Body of pancreas (tissue), 4 donors: Measurements from ENCODE around the gene TRIM25.

Experiments used
- POLR2A ChIP-seq, 3 donors: fragments of 450-650 bp; IDR thresholded peaks; one replicate each; pipeline ENCODE4 v1.6.1; 2016; ENCODE audit warnings: antibody characterized with exemption in 3 of 3, mild to moderate bottlenecking in 2 of 3
- TF ChIP-seq, protein P1 (sequence below), 7 experiments: fragments of 450-650 bp in 4 of 7; fragments of 200-600 bp in 3 of 7; sonication (generic) in 3 of 7; IDR thresholded peaks; one replicate each; pipeline ENCODE4 v1.5.1; 2016 to 2019; ENCODE audit warnings: antibody characterized with exemption in 7 of 7

DNA sequence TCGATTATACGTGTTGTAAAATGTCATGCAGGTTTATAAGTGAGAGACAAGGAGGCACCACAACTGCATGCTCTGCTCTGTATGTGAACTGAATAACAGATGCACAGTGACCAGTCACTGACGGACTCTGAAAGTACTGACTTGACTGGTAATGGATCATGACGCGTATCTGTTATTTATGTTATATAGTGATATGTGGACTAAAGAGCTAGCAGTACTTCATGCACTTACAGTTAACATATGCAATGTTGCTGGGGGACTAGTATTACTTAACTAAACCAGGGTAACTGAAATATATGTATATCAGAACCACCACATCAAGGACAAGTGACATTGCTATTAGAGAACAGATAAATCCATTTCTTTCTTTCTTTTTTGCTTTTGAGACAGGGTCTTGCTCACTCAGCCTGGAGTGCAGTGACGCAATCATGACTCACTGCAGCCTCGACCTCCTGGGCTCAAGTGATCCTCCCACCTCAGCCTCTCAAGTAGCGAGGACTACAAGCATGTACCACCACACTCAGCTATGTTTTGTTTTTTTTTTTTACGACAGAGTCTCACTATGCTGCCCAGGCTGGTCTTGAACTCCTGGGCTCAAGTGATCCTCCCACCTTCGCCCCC is 29.8 kb upstream of the TRIM25 start:
- TF ChIP-seq, protein P1, sequence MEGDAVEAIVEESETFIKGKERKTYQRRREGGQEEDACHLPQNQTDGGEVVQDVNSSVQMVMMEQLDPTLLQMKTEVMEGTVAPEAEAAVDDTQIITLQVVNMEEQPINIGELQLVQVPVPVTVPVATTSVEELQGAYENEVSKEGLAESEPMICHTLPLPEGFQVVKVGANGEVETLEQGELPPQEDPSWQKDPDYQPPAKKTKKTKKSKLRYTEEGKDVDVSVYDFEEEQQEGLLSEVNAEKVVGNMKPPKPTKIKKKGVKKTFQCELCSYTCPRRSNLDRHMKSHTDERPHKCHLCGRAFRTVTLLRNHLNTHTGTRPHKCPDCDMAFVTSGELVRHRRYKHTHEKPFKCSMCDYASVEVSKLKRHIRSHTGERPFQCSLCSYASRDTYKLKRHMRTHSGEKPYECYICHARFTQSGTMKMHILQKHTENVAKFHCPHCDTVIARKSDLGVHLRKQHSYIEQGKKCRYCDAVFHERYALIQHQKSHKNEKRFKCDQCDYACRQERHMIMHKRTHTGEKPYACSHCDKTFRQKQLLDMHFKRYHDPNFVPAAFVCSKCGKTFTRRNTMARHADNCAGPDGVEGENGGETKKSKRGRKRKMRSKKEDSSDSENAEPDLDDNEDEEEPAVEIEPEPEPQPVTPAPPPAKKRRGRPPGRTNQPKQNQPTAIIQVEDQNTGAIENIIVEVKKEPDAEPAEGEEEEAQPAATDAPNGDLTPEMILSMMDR (IDR thresholded peaks at IDR 0.05), result no peak
- TF ChIP-seq POLR2A (IDR thresholded peaks at IDR 0.05), result no peak
